Keratinocyte (primary cell): ENCODE measurements around the gene PSD4. TPM values are rescaled to one million over a fixed set of nuclear protein-coding genes. Genes with fewer than 3 reads are reported as not detected.

Experiments
- DNase-seq: peaks from one replicate; pipeline ENCODE4 v3.0.0-alpha.2; 2011; ENCODE audit warnings: low read depth, missing footprints, low spot score
- FAIRE-seq: peaks from 2 replicates; lab custom pipeline; 2011; peaks lifted over from hg19 to GRCh38; lab: Jason Lieb, UNC
- H2AFZ ChIP-seq: 2 replicates; pipeline ENCODE4 v1.6.0; 2012; ENCODE audit warnings: low read length, control low read depth, inconsistent platforms; ENCODE audit not compliant: control insufficient read depth
- H3K27ac ChIP-seq: 2 replicates; pipeline ENCODE4 v1.5.1; 2011; ENCODE audit warnings: low read length; ENCODE audit not compliant: control insufficient read depth, insufficient read depth
- H3K27me3 ChIP-seq: 3 replicates; pipeline ENCODE4 v1.6.0; 2011; ENCODE audit warnings: low read length; ENCODE audit not compliant: control insufficient read depth, insufficient read depth; ENCODE audit errors: extremely low read depth
- H3K36me3 ChIP-seq, 2 experiments: 2 replicates in 1 of 2; 3 replicates in 1 of 2; pipeline ENCODE4 v1.5.1; 2011; ENCODE audit warnings: low read length in 2 of 2, mild to moderate bottlenecking in 1 of 2; ENCODE audit not compliant: control insufficient read depth in 2 of 2, insufficient read depth in 2 of 2; ENCODE audit errors: extremely low read depth in 1 of 2
- H3K4me1 ChIP-seq: 3 replicates; pipeline ENCODE4 v1.5.1; 2011; ENCODE audit warnings: low read length; ENCODE audit not compliant: control insufficient read depth, insufficient read depth; ENCODE audit errors: extremely low read depth
- H3K4me2 ChIP-seq: 3 replicates; pipeline ENCODE4 v1.6.0; 2011; ENCODE audit warnings: low read depth, low read length; ENCODE audit not compliant: control insufficient read depth, insufficient read depth; ENCODE audit errors: extremely low read depth
- H3K4me3 ChIP-seq, 3 experiments: fragments of 200-600 bp in 1 of 3; sonication (generic) in 1 of 3; 2 replicates in 2 of 3; 3 replicates in 1 of 3; pipeline ENCODE4 v1.5.1; 2011 to 2016; ENCODE audit warnings: low read length in 3 of 3, mild to moderate bottlenecking in 3 of 3, control low read depth in 2 of 3, inconsistent platforms in 1 of 3, low read depth in 1 of 3, mixed read lengths in 1 of 3, mixed run types in 1 of 3, moderate library complexity in 1 of 3; ENCODE audit not compliant: control insufficient read depth in 2 of 3, insufficient read depth in 2 of 3; ENCODE audit errors: extremely low read depth in 1 of 3
- H3K79me2 ChIP-seq: 2 replicates; pipeline ENCODE4 v1.6.0; 2012; ENCODE audit warnings: low read length; ENCODE audit not compliant: control insufficient read depth, insufficient read depth
- H3K9ac ChIP-seq: 3 replicates; pipeline ENCODE4 v1.6.0; 2011; ENCODE audit warnings: low read length; ENCODE audit not compliant: control insufficient read depth, insufficient read depth; ENCODE audit errors: extremely low read depth
- H3K9me1 ChIP-seq: 3 replicates; pipeline ENCODE4 v1.6.0; 2011; ENCODE audit warnings: low read length; ENCODE audit not compliant: control insufficient read depth, insufficient read depth; ENCODE audit errors: extremely low read depth
- H3K9me3 ChIP-seq: 2 replicates; pipeline ENCODE4 v1.5.1; 2012; ENCODE audit warnings: low read depth, low read length; ENCODE audit not compliant: control insufficient read depth
- H4K20me1 ChIP-seq: 3 replicates; pipeline ENCODE4 v1.6.0; 2011; ENCODE audit warnings: low read length; ENCODE audit not compliant: control insufficient read depth, insufficient read depth; ENCODE audit errors: extremely low read depth
- EZH2 ChIP-seq: IDR thresholded peaks from one replicate; pipeline ENCODE4 v1.6.1; 2012; ENCODE audit warnings: inconsistent platforms, mild to moderate bottlenecking, low read length, moderate library complexity
- dilution Hi-C: fragments of 300-500 bp; cut with MboI; formaldehyde crosslinking; loops from one replicate; pipeline ENCODE4 v1.7.0; 2020; ENCODE audit warnings: low sequenced_read_pairs; ENCODE audit not compliant: extremely low pct_ligation_motif_present
- polyA plus RNA-seq, 5 experiments: library from polyadenylated mRNA; depleted of rRNA in 3 of 5; stranded (reverse) in 3 of 5; stranded (forward) in 1 of 5; unstranded in 1 of 5; fragments of >200 nt; gene quantifications; 1 replicate in 1 of 5; 2 replicates in 3 of 5; 3 replicates in 1 of 5; pipeline versions ENCODE4 v1.2.1 to v1.2.3, GENCODE V29; 2011 to 2012; ENCODE audit warnings: missing spikeins in 2 of 5, low read depth in 1 of 5, low replicate concordance in 1 of 5
- TF ChIP-seq, protein P1 (sequence below), 3 experiments: IDR thresholded peaks in 1 of 3; conservative IDR thresholded peaks in 1 of 3; optimal IDR thresholded peaks in 1 of 3; 2 replicates in 2 of 3; 3 replicates in 1 of 3; pipeline versions ENCODE3 to v1.5.1; 2011; ENCODE audit warnings: low read length in 3 of 3, mild to moderate bottlenecking in 3 of 3, moderate library complexity in 2 of 3, control low read depth in 1 of 3, inconsistent platforms in 1 of 3; ENCODE audit not compliant: insufficient read depth in 2 of 3; ENCODE audit errors: extremely low read depth in 1 of 3

PSD4 gene
- polyA plus RNA-seq, 1 donor (not counting 4 experiments of a cell fraction or from before 2014, with no cell fraction given) = 11.1 TPM

DNA sequence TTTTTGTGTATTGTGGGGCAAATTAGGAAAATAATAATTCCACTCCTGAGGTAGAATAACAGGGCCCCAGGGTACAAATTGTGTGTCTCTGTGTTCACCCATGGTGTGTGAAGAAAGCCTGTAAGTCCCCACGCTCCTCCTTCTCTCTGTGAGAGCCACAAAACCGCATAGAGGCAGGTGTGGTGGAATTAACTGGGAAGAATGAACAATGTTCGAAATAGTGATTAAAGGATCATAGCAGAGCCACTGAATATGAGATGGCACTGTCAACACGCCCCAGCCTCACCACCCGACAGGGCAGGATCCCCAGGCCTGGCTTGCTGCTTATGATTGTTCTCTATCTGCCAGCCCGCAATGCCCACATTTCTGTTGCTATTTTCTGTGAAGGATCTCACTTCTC lies 32.3 kb upstream of the PSD4 start:
- no peaks in the 10 kb centered on the region for H3K27me3 ChIP-seq
- TF ChIP-seq, protein P1, sequence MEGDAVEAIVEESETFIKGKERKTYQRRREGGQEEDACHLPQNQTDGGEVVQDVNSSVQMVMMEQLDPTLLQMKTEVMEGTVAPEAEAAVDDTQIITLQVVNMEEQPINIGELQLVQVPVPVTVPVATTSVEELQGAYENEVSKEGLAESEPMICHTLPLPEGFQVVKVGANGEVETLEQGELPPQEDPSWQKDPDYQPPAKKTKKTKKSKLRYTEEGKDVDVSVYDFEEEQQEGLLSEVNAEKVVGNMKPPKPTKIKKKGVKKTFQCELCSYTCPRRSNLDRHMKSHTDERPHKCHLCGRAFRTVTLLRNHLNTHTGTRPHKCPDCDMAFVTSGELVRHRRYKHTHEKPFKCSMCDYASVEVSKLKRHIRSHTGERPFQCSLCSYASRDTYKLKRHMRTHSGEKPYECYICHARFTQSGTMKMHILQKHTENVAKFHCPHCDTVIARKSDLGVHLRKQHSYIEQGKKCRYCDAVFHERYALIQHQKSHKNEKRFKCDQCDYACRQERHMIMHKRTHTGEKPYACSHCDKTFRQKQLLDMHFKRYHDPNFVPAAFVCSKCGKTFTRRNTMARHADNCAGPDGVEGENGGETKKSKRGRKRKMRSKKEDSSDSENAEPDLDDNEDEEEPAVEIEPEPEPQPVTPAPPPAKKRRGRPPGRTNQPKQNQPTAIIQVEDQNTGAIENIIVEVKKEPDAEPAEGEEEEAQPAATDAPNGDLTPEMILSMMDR (optimal IDR thresholded peaks at IDR 0.05 in 1 of 3, IDR thresholded peaks at IDR 0.05 in 1 of 3, conservative IDR thresholded peaks at IDR 0.05 in 1 of 3; ENCODE audit: extremely low read depth in 1 of 3, insufficient read depth in 2 of 3, low read length in 3 of 3) = no peak
- no peak for TF ChIP-seq EZH2
- FAIRE-seq = no peak
- H3K27ac ChIP-seq = no peak overlapping the region
- H3K79me2 ChIP-seq = no peaks in the 10 kb centered on the region
- H3K4me3 ChIP-seq = no peak overlapping the region
- peaks cover 8% of the 10 kb centered on the region for H3K4me1 ChIP-seq
- H2AFZ ChIP-seq = no peak overlapping the region
- H3K36me3 ChIP-seq = no peaks in the 10 kb centered on the region
- DNase-seq = no peak
- H4K20me1 ChIP-seq = no peaks in the 10 kb centered on the region
- no peak overlapping the region for H3K4me2 ChIP-seq
- dilution Hi-C loops = no loop called here
- H3K9ac ChIP-seq = no peak overlapping the region
- H3K9me1 ChIP-seq = no peaks in the 10 kb centered on the region
- no peaks in the 10 kb centered on the region for H3K9me3 ChIP-seq

DNA sequence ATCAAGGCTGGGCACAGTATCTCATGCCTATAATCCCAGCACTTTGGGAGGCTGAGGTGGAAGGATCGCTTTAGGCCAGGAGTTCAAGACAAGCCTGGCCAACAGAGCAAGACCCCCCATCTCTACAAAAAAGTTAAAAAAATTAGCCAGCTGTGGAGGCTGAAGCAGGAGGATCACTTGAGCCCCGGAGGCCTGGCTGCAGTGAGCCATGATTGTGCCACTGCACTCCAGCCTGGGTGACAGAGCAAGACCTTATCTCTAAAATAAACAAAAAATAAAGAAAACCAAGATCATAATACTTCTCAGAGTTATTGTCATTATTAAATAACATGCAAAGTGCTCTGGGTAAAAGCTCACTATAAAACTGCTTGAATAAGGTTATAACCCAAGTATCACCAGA lies 31.5 kb upstream of the PSD4 start:
- no peaks in the 10 kb centered on the region for H3K9me3 ChIP-seq
- no peaks in the 10 kb centered on the region for H3K9me1 ChIP-seq
- H3K36me3 ChIP-seq = no peaks in the 10 kb centered on the region
- no peaks in the 10 kb centered on the region for H3K79me2 ChIP-seq
- no peak overlapping the region for H3K27ac ChIP-seq
- FAIRE-seq (no peak), DNase-seq (no peak)
- no peaks in the 10 kb centered on the region for H4K20me1 ChIP-seq
- no peak overlapping the region for H2AFZ ChIP-seq
- no peak overlapping the region for H3K4me3 ChIP-seq
- H3K27me3 ChIP-seq = no peaks in the 10 kb centered on the region
- dilution Hi-C loops = no loop called here
- no peak overlapping the region for H3K9ac ChIP-seq
- no peak overlapping the region for H3K4me2 ChIP-seq
- TF ChIP-seq, protein P1 (optimal IDR thresholded peaks at IDR 0.05 in 1 of 3, IDR thresholded peaks at IDR 0.05 in 1 of 3, conservative IDR thresholded peaks at IDR 0.05 in 1 of 3; ENCODE audit: extremely low read depth in 1 of 3, insufficient read depth in 2 of 3, low read length in 3 of 3) = no peak
- H3K4me1 ChIP-seq = peaks cover 8% of the 10 kb centered on the region
